GM18511 (cell line): Measurements from ENCODE around the gene RGS14.
"Not testable (repeated sequence)": the region's sequence is repeated elsewhere in the genome, so short reads cannot be mapped to it uniquely, and the experiment has no call there.

Source experiments
- ATAC-seq: cut with Tn5 transposase; IDR thresholded peaks from one replicate; pipeline ENCODE4 v1.9.1; 2021; ENCODE audit warnings: mild to moderate bottlenecking, moderate library complexity; ENCODE audit not compliant: unreplicated experiment

Gene RGS14

GRCh38 chr5:177327539-177328522, 29.9 kb upstream of the RGS14 start:
- no peak for ATAC-seq

GRCh38 chr5:177328545-177329231, 29.0 kb upstream of the RGS14 start:
- no peak for ATAC-seq

GRCh38 chr5:177329883-177330282, 27.8 kb upstream of the RGS14 start:
- no peak for ATAC-seq

GRCh38 chr5:177330991-177331842, 26.5 kb upstream of the RGS14 start:
- no peak for ATAC-seq

GRCh38 chr5:177332031-177332895, 25.5 kb upstream of the RGS14 start:
- ATAC-seq: no peak

- ATAC-seq: no peak
Measured at GRCh38 chr5:177332896-177333260, 24.8 kb upstream of the RGS14 start.

GRCh38 chr5:177333420-177334154, 24.1 kb upstream of the RGS14 start:
- no peak for ATAC-seq

GRCh38 chr5:177334155-177334551, 23.6 kb upstream of the RGS14 start:
- ATAC-seq: no peak

GRCh38 chr5:177334781-177335700, 22.7 kb upstream of the RGS14 start:
- ATAC-seq: no peak

- ATAC-seq: no peak
Measured at GRCh38 chr5:177335701-177336065, 22.0 kb upstream of the RGS14 start.

- ATAC-seq: no peak
Measured at GRCh38 chr5:177336112-177336511, 21.6 kb upstream of the RGS14 start.

GRCh38 chr5:177336603-177337494, 20.9 kb upstream of the RGS14 start:
- no peak for ATAC-seq

GRCh38 chr5:177338251-177339106, 19.2 kb upstream of the RGS14 start:
- ATAC-seq: no peak

- ATAC-seq: no peak
Measured at GRCh38 chr5:177339107-177339638, 18.6 kb upstream of the RGS14 start.

- ATAC-seq: not testable (repeated sequence)
Measured at GRCh38 chr5:177343000-177343399, 14.7 kb upstream of the RGS14 start.

GRCh38 chr5:177343777-177344176, 13.9 kb upstream of the RGS14 start:
- no peak for ATAC-seq
